Large intestine (tissue), 3 donors: ENCODE data around the gene PANX2. TPM values are rescaled to one million over a fixed set of nuclear protein-coding genes. Genes with fewer than 3 reads are reported as not detected.

Source experiments
- DNase-seq, 2 donors: peaks; one replicate each; pipeline versions ENCODE4 v3.0.0 to v3.0.0-alpha.2; 2013
- H3K27ac ChIP-seq: one replicate; pipeline ENCODE4 v1.5.1; 2013; ENCODE audit warnings: low read length
- H3K27me3 ChIP-seq: 2 replicates; pipeline ENCODE4 v1.6.1; 2013; ENCODE audit warnings: low read length; ENCODE audit not compliant: control insufficient read depth, insufficient read depth
- H3K36me3 ChIP-seq: 2 replicates; pipeline ENCODE4 v1.6.1; 2013; ENCODE audit warnings: low read length; ENCODE audit not compliant: control insufficient read depth, insufficient read depth
- H3K4me1 ChIP-seq: one replicate; pipeline ENCODE4 v1.6.1; 2013; ENCODE audit warnings: low read length; ENCODE audit not compliant: control insufficient read depth, insufficient read depth
- H3K4me3 ChIP-seq: one replicate; pipeline ENCODE4 v1.5.1; 2013; ENCODE audit warnings: low read length
- H3K9me3 ChIP-seq: one replicate; pipeline ENCODE4 v1.6.1; 2013; ENCODE audit warnings: mild to moderate bottlenecking, low read depth, low read length, moderate library complexity; ENCODE audit not compliant: control insufficient read depth
- WGBS: methylation state at CpG from one replicate; pipeline ENCODE4 v1.1.5; 2013; ENCODE audit warnings: low lambda C conversion rate; ENCODE audit not compliant: insufficient coverage; 5-methylcytosine and 5-hydroxymethylcytosine counted together
- polyA plus RNA-seq: library from polyadenylated mRNA; unstranded; fragments of 120-200 nt; gene quantifications from one replicate; pipeline ENCODE4 v1.2.1, GENCODE V29; 2013

Gene PANX2
- polyA plus RNA-seq, 1 donor = 0.55 TPM

DNA sequence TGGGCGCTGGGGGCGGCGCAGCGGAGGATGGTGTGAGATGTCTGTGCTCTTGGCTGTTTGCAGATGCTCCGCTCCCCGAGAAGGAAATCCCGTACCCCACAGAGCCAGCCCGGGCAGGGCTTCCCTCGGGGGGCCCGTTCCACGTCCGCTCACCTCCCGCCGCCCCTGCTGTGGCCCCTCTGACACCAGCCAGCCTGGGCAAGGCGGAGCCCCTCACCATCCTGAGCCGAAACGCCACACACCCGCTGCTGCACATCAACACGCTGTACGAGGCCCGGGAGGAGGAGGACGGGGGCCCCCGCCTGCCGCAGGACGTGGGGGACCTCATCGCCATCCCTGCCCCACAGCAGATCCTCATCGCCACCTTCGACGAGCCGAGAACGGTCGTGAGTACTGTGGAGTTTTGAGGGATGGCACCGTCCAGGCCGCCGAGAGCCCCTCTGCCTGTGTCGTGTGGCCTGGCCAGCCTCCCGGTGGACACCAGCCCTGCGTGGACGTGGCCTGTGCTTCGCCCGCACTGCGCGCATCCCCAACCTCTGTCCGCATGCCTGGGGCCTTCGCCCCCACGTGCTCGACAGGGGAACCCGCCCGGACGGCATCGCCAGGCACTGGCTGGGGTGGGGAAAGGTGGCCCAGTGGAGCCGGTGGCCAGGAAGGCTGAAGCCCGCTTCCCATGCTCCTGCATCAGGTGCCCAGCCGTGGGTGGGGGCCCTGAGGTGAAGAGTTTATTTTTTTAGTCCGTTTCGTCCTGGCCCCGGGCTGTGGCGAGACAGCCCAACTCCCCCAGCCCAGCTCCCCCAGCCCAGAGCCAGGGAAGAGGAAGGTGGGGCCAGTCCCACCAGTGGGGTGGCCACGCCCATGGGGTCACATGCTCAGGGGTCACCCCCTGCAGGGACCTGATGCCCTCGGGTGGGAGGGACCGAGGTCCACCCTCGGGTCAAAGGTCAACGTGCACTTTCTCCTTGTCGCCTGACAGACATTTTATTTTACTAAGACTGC is 8.6 kb downstream of the PANX2 start:
- WGBS = no CpG with 5 or more reads among the region's 64 CpGs
- no peak for DNase-seq
- H3K4me3 ChIP-seq = no peak overlapping the region
- H3K9me3 ChIP-seq = peaks cover 30% of the 10 kb centered on the region
- H3K4me1 ChIP-seq = no peaks in the 10 kb centered on the region
- no peak overlapping the region for H3K27ac ChIP-seq
- H3K27me3 ChIP-seq = peaks cover 8% of the 10 kb centered on the region
- no peaks in the 10 kb centered on the region for H3K36me3 ChIP-seq

- Histone ChIP-seq H3K4me1 (peaks cover 2% of the 10 kb centered on the region), H3K36me3 (no peaks in the 10 kb centered on the region), H3K4me3 (no peak overlapping the region), H3K9me3 (peaks cover 31% of the 10 kb centered on the region), H3K27ac (no peak overlapping the region), H3K27me3 (peaks cover 8% of the 10 kb centered on the region)
- whole genome bisulfite sequencing = no CpG with 5 or more reads among the region's 39 CpGs
- no peak for DNase-seq
Measured at GRCh38 chr22:50179937-50180726, 9.6 kb downstream of the PANX2 start.

- H3K4me3 ChIP-seq = no peak overlapping the region
- WGBS = no CpG with 5 or more reads among the region's 27 CpGs
- peaks cover 6% of the 10 kb centered on the region for H3K27me3 ChIP-seq
- no peaks in the 10 kb centered on the region for H3K36me3 ChIP-seq
- no peak for DNase-seq
- no peak overlapping the region for H3K27ac ChIP-seq
- H3K4me1 ChIP-seq = peaks cover 5% of the 10 kb centered on the region
- H3K9me3 ChIP-seq = peaks cover 31% of the 10 kb centered on the region
Measured at GRCh38 chr22:50180727-50181521, 10.4 kb downstream of the PANX2 start.

DNA sequence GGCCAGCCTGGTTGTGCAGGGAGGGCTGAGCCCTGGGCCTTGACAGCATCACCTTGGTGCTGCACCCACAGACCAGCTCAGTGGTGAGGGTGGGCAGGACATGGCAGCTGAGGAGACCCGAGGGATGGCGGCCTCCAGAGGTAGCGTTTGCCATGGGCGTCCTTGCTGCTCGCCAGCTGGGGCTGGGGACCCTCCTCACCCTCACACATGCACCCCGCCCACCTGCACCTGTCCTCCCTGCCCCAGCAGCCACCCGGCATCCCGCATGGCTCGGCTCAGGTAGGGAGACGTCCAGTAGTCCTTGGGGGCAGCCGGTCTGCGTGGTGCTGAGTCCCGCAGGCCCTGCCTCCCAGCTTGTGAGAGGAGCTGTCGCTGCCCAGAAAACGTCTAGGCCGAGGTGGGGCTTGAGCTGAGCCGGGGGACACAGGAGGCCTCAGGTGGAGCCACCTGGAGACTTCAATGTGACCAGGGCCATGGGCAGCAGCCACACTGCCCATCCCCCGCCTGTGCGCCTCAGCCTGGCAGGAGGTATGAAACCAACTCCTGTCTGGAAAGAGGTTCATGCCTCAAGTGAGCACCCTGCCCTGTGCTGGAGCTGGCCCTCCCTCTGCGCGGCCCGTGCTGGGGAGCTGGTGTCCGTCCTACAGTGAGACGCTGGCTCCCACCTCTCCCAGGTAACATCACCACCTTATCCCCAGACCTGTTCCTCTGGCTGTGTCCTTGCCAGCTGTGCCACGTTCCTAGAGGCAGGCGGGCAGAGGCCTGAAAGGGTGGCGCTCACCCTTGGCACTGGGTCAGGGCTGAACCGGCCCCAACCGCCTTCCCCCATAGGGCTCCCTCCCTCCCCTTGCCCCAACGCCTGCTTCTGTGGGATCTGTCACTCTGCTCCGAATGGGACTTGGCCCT is 11.9 kb downstream of the PANX2 start:
- peaks cover 5% of the 10 kb centered on the region for H3K27me3 ChIP-seq
- H3K4me1 ChIP-seq = peaks cover 13% of the 10 kb centered on the region
- H3K4me3 ChIP-seq = no peak overlapping the region
- H3K27ac ChIP-seq = no peak overlapping the region
- H3K36me3 ChIP-seq = no peaks in the 10 kb centered on the region
- H3K9me3 ChIP-seq = peaks cover 24% of the 10 kb centered on the region
- WGBS = no CpG with 5 or more reads among the region's 31 CpGs
- DNase-seq = no peak

GRCh38 chr22:50183141-50183971 is 12.8 kb downstream of the PANX2 start:
- H3K27me3 ChIP-seq = peaks cover 3% of the 10 kb centered on the region
- peaks cover 15% of the 10 kb centered on the region for H3K9me3 ChIP-seq
- no peak overlapping the region for H3K27ac ChIP-seq
- H3K4me3 ChIP-seq = no peak overlapping the region
- H3K4me1 ChIP-seq = peaks cover 13% of the 10 kb centered on the region
- H3K36me3 ChIP-seq = no peaks in the 10 kb centered on the region
- DNase-seq = no peak
- WGBS = no CpG with 5 or more reads among the region's 19 CpGs

- WGBS = no CpG with 5 or more reads among the region's 32 CpGs
- no peak overlapping the region for H3K27ac ChIP-seq
- peaks cover 4% of the 10 kb centered on the region for H3K36me3 ChIP-seq
- peaks cover 8% of the 10 kb centered on the region for H3K9me3 ChIP-seq
- DNase-seq = no peak
- no peaks in the 10 kb centered on the region for H3K27me3 ChIP-seq
- H3K4me3 ChIP-seq = no peak overlapping the region
- peaks cover 18% of the 10 kb centered on the region for H3K4me1 ChIP-seq
Measured at GRCh38 chr22:50184004-50184901, 13.7 kb downstream of the PANX2 start.

GRCh38 chr22:50184902-50185374 is 14.4 kb downstream of the PANX2 start:
- DNase-seq = no peak
- no CpG with 5 or more reads among the region's 63 CpGs for WGBS
- Histone ChIP-seq H3K27ac (no peak overlapping the region), H3K27me3 (no peaks in the 10 kb centered on the region), H3K4me3 (peak overlapping the region; percentile 47), H3K4me1 (peaks cover 25% of the 10 kb centered on the region), H3K9me3 (peaks cover 3% of the 10 kb centered on the region), H3K36me3 (peaks cover 4% of the 10 kb centered on the region)

DNA sequence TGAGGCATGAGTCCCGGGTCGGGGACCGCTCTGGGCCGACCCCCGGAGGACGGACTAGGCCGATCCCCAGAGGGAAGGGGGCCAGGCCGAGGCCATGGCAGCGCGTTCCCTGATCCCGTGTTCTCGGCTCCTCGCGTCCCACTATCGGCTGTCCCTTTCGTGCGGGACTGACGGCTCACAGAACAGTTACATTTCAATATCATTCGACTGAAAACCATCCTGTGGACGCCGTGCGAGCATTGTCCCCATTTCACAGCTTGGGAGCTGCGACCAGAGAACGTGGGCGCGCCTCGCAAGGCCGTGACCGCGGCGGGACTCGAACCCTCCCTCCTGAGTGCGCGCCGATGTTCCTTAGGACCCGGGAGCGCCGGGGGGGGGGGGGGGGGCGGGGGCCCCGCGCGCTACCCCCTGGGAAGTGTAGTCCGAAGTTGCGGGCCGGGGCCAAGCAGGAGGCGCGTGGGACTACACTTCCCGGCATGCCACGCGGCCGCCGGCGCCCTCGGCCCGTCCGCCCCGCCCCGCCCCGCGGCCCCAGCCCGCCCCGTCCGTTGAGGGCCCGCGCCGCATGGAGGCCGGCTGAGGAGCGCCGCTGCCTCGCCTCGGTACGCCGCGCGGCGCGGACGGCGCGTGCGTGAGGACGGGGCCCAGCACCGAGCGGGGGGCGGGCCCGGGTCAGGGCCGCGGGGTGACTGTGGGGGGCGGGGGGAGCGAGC is 15.0 kb downstream of the PANX2 start, which contains the start of gene TRABD:
Gene TRABD (plus strand): TSS at position 539 of the 713 bp plus-strand sequence. CDS start 7,148 bp downstream, outside the sequence.
- H3K9me3 ChIP-seq = peaks cover 3% of the 10 kb centered on the region
- H3K27me3 ChIP-seq = no peaks in the 10 kb centered on the region
- peaks cover 31% of the 10 kb centered on the region for H3K4me1 ChIP-seq
- H3K27ac ChIP-seq = no peak within 1 kb of the TSS
- peak; percentile 83 to 89 for DNase-seq
- WGBS = no CpG with 5 or more reads among the region's 90 CpGs
- H3K36me3 ChIP-seq = peaks cover 4% of the 10 kb centered on the region
- H3K4me3 ChIP-seq = peak within 1 kb of the TSS; percentile 55
